Sciatic nerve (tissue), 2 donors: ENCODE measurements around the gene MAP3K5. TPM values are rescaled to one million over a fixed set of nuclear protein-coding genes. Genes with fewer than 3 reads are reported as not detected.

ENCODE experiments used
- ATAC-seq: fragments of 200-7000 bp; cut with Tn5 transposase; one replicate; pipeline ENCODE4 v1.9.1; 2020; ENCODE audit warnings: mild to moderate bottlenecking, moderate library complexity
- DNase-seq: peaks from one replicate; pipeline ENCODE4 v3.0.0-alpha.2; 2020; ENCODE audit warnings: low spot score
- intact Hi-C: fragments of 100-400 bp; cut with DNase I; formaldehyde crosslinking; loops from one replicate; pipeline ENCODE4 v1.14.2; 2022
- total RNA-seq: library from RNA; stranded (reverse); fragmentation: NEBNext Ultra II Directional; extraction: Animal tissue kit (Norgen Biotek cat#: 25700); gene quantifications from one replicate; pipeline ENCODE4 v1.2.1, GENCODE V29; 2021
- donor health status: DM: no; HTN: no; CAD: no.
- donor health status: DM: no; HTN: no; CAD: no.

MAP3K5 gene
- total RNA-seq, 1 donor from 2014 or later = 18.9 TPM

DNA sequence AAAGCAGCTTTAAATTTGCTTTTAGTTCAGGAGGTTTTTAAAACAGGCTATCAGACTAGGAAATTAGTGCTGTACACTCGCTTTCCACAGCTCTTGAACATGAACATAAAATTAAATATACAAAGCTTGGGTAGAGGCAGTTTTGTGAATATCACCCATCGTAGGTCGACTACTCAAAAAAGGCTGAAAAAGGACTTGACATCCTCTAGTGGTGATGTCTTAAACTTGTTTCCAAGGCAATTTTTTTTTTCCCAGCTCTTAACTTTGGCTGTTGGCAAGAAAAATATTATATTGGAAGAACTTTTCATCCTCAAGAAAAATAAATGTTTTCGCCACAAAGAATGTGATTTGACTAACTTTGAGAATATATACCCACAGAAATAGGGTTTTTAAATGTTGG is 244.9 kb downstream of the MAP3K5 start:
- intact Hi-C loops = no loop called here
- DNase-seq (no peak), ATAC-seq (no peak)

DNA sequence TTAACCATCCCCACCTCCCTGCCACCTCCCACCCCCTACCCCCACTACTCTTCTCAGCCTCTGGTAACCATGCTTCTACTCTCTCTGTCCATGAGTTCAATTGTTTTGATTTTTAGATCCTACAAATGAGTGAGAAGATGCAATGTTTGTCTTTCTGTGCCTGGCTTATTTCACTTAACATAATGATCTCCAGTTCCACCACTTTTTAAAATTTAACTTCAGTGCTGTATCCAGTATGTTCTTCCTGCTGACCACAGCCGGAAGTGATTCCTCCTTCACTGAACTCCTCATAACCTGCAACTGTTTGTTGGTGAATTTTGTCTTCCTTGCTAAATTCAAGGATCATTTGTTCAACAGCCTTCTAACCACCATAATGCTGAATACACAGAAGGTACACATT is 245.9 kb downstream of the MAP3K5 start:
- intact Hi-C loops = no loop called here
- DNase-seq (no peak), ATAC-seq (no peak)

DNA sequence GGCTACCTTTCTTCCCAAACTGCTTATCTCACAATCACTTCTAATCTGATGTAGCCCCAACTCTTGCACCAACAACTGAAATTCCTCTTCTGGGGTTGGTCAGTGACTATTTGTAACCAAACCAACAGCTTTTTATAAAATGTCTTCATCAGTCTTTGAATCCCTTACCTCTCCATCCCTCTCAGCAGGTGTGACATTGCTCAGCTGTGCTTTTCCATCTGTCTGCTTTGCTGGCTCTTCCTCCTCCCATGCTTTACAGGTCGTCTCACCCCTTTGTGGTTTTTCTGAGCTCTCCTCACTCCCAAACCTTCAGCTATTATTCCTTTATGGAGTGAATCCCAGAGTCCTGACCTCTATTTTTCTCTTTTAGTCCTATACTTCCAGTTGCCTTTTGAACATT is 248.0 kb downstream of the MAP3K5 start:
- intact Hi-C loops = no loop called here
- DNase-seq = no peak
- no peak for ATAC-seq

- ATAC-seq = no peak
- DNase-seq = no peak
- intact Hi-C loops = no loop called here
Observed at GRCh38 chr6:136541395-136541794, 250.9 kb downstream of the MAP3K5 start.

- intact Hi-C loops = no loop called here
- no peak for DNase-seq
- no peak for ATAC-seq
Observed at GRCh38 chr6:136539967-136540652, 252.2 kb downstream of the MAP3K5 start.

- DNase-seq = no peak
- no peak for ATAC-seq
- intact Hi-C loops = no loop called here
Observed at GRCh38 chr6:136538836-136539235, 253.4 kb downstream of the MAP3K5 start.

- intact Hi-C loops = no loop called here
- no peak for ATAC-seq
- no peak for DNase-seq
Observed at GRCh38 chr6:136535880-136536650, 256.2 kb downstream of the MAP3K5 start.

GRCh38 chr6:136535017-136535765 is 257.1 kb downstream of the MAP3K5 start:
- intact Hi-C loops = no loop called here
- no peak for DNase-seq
- ATAC-seq = no peak

GRCh38 chr6:136534268-136534667 is 258.0 kb downstream of the MAP3K5 start:
- intact Hi-C loops = no loop called here
- no peak for DNase-seq
- ATAC-seq = no peak

DNA sequence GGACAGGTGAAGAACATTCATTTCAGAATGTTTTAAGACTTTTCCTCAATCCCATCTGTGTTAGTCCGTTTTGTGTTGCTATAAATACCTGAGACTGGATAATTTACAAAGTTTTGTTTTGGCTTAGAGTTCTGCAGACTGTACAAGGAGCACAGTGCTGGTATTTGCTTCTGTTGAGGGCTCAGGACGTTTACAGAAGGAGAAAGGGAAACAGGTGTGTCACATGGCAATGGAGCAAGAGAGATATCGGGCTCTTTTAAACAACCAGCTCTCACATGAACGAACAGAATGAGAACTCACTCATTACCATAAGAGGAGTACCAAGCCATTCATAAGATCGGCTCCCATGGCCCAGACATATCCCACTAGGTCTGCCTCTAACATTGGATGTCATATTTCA is 258.8 kb downstream of the MAP3K5 start:
- intact Hi-C loops = no loop called here
- ATAC-seq (no peak), DNase-seq (no peak)

- intact Hi-C loops = no loop called here
- DNase-seq (no peak), ATAC-seq (no peak)
Observed at GRCh38 chr6:136532030-136532429, 260.2 kb downstream of the MAP3K5 start.

DNA sequence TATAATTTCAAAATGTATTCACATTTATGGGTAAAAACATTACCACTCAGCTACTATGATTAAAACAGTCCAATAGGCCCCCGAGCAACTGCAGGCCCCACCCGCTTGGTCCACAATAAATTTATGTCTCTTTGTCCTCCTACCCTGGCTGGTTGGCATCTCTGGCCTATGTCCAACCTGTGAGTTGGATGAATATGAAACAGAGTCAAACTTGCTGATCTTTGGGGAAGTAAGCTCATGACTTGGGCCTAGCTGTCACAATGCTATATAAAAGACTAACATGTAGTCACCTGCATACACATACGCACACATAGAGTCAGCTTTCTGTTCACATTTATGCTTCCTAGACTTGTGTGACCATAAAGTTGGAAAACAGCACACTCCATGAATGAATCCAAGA is 262.6 kb downstream of the MAP3K5 start:
- ATAC-seq (no peak), DNase-seq (no peak)
- intact Hi-C loops = no loop called here

- intact Hi-C loops = no loop called here
Observed at GRCh38 chr6:136528477-136528876, 263.8 kb downstream of the MAP3K5 start.

GRCh38 chr6:136527831-136528230 is 264.4 kb downstream of the MAP3K5 start:
- intact Hi-C loops = no loop called here
- DNase-seq = no peak

More at GRCh38 chr6:136528477-136528876, 263.8 kb downstream of the MAP3K5 start:
- no peak for ATAC-seq
- no peak for DNase-seq

GRCh38 chr6:136526937-136527336 is 265.3 kb downstream of the MAP3K5 start:
- ATAC-seq (no peak), DNase-seq (no peak)
- intact Hi-C loops = no loop called here

More at GRCh38 chr6:136527831-136528230, 264.4 kb downstream of the MAP3K5 start:
- ATAC-seq = no peak

- peak; percentile 68 for DNase-seq
- ATAC-seq = peak; percentile 82
- intact Hi-C loops = no loop called here
Observed at GRCh38 chr6:136526196-136526930, 265.9 kb downstream of the MAP3K5 start.

DNA sequence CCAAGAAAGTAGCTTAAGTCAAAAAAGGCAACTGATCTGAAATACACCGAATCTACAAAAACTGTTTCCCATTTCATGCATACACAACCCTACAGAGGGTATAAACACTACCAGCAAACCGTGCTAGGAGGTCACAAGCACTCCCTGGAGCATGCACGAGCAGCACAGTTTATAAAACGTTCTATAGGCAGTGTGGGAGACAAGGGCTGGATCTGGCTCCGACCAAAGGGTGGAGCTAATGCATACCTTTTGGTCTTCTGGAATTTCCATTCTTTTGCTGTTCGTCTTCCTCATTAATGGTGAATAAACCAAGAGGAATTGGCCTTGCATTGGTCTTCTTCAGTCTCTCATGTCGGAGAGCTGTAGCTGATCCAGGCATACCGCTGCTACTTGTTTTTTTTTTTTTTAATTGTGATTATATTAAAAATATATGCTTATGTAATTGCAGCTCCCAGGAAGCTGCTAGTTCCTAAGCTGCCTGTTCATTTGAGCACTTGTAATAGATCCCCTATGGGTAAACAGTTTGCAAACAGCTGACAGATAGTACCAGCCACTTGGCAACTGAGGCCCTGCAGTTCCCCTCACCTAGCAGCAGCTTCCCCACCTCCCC is 266.6 kb downstream of the MAP3K5 start:
- DNase-seq = no peak
- ATAC-seq = no peak
- intact Hi-C loops = no loop called here

DNA sequence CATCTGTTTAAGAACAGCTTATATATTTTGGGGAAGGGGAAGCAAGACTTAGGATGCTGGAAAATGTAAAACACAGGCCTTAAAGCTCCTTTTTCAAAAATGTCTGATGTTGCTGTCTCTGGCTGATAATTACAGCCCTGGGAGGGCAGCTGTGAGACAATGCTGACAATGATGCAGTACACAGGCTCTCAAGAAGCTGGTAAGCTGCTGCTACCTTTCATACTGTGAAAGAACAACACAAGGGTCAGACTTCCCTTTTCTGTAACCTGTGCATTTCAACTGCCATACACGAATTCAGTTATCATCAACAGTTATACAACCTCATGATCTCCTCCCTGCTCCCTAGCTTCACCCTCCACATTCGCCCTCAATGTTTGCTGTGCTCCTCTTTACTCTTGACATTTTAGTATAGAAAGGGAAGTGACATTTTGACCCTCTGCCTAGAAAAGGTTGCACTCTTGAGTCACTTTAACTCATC is 267.3 kb downstream of the MAP3K5 start:
- intact Hi-C loops = no loop called here
- DNase-seq = no peak
- ATAC-seq = no peak
